ENCODE data around the gene SLC24A4.
"Not testable (repeated sequence)": the region's sequence is repeated elsewhere in the genome, so short reads cannot be mapped to it uniquely, and the experiment has no call there.

SLC24A4 gene

GRCh38 chr14:92373336-92373735 is 50.4 kb downstream of the SLC24A4 start:
- no peak for DNase-seq

GRCh38 chr14:92380131-92380530 is 57.2 kb downstream of the SLC24A4 start:
- DNase-seq, result no peak

- DNase-seq, result no peak
These were observed 57.6 kb downstream of the SLC24A4 start for GRCh38 chr14:92380582-92380981.

- DNase-seq, result peak in 1 of 2 experiments; percentile 24
These were observed 59.7 kb downstream of the SLC24A4 start for GRCh38 chr14:92382677-92383076.

- DNase-seq, result no peak
These were observed 60.8 kb downstream of the SLC24A4 start for GRCh38 chr14:92383805-92384204.

GRCh38 chr14:92384461-92385133 is 61.6 kb downstream of the SLC24A4 start:
- no peak for DNase-seq

GRCh38 chr14:92385561-92385960 is 62.6 kb downstream of the SLC24A4 start:
- no peak for DNase-seq

GRCh38 chr14:92386165-92386564 is 63.2 kb downstream of the SLC24A4 start:
- no peak for DNase-seq

- no peak for DNase-seq
These were observed 63.7 kb downstream of the SLC24A4 start for GRCh38 chr14:92386637-92387036.

GRCh38 chr14:92387578-92387977 is 64.6 kb downstream of the SLC24A4 start:
- no peak for DNase-seq

GRCh38 chr14:92389598-92390158 is 66.7 kb downstream of the SLC24A4 start:
- DNase-seq, result no peak

GRCh38 chr14:92391726-92392125 is 68.8 kb downstream of the SLC24A4 start:
- DNase-seq, result no peak

- no peak for DNase-seq
These were observed 69.7 kb downstream of the SLC24A4 start for GRCh38 chr14:92392711-92393110.

GRCh38 chr14:92397150-92397952 is 74.4 kb downstream of the SLC24A4 start:
- peak; percentile 41 to 73 for DNase-seq

GRCh38 chr14:92397953-92398564 is 75.1 kb downstream of the SLC24A4 start:
- no peak for DNase-seq

- DNase-seq, result no peak
These were observed 76.1 kb downstream of the SLC24A4 start for GRCh38 chr14:92398888-92399636.

- no peak for DNase-seq
These were observed 77.8 kb downstream of the SLC24A4 start for GRCh38 chr14:92400579-92401444.

- no peak for DNase-seq
These were observed 78.6 kb downstream of the SLC24A4 start for GRCh38 chr14:92401561-92401960.

- not testable (repeated sequence) for DNase-seq
These were observed 79.5 kb downstream of the SLC24A4 start for GRCh38 chr14:92402500-92402899.

GRCh38 chr14:92404018-92404417 is 81.1 kb downstream of the SLC24A4 start:
- DNase-seq, result no peak

GRCh38 chr14:92404421-92404820 is 81.5 kb downstream of the SLC24A4 start:
- DNase-seq, result no peak

GRCh38 chr14:92404938-92405337 is 82.0 kb downstream of the SLC24A4 start:
- no peak for DNase-seq

All from SW 1271 (cell line).